ENCODE measurements around the gene PSMC4. TPM values are rescaled to one million over a fixed set of nuclear protein-coding genes. Genes with fewer than 3 reads are reported as not detected.
A peak's percentile ranks its signal among the peaks of the same experiment; 100 is the strongest.
"Not testable (repeated sequence)": the region's sequence is repeated elsewhere in the genome, so short reads cannot be mapped to it uniquely, and the experiment has no call there.

PSMC4 gene
- total RNA-seq, 1 donor from 2014 or later: 64.8 TPM

- ATAC-seq (ENCODE audit: poor library complexity) (peak; percentile 71), DNase-seq (no peak)
- intact Hi-C loops (cut with DNase I): no loop called here
Measured at GRCh38 chr19:39941615-39942365, 29.2 kb upstream of the PSMC4 start.

GRCh38 chr19:39942366-39942730 lies 28.6 kb upstream of the PSMC4 start:
- DNase-seq (no peak), ATAC-seq (ENCODE audit: poor library complexity) (no peak)
- intact Hi-C loops (cut with DNase I): no loop called here

GRCh38 chr19:39943586-39943985 lies 27.4 kb upstream of the PSMC4 start:
- intact Hi-C loops (cut with DNase I): no loop called here
- ATAC-seq (ENCODE audit: poor library complexity): no peak
- no peak for DNase-seq

- no peak for ATAC-seq (ENCODE audit: poor library complexity)
- intact Hi-C loops (cut with DNase I): no loop called here
- no peak for DNase-seq
Measured at GRCh38 chr19:39946532-39946931, 24.4 kb upstream of the PSMC4 start.

- no peak for ATAC-seq (ENCODE audit: poor library complexity)
- intact Hi-C loops (cut with DNase I): no loop called here
- no peak for DNase-seq
Measured at GRCh38 chr19:39949026-39949747, 21.8 kb upstream of the PSMC4 start.

- DNase-seq (no peak), ATAC-seq (ENCODE audit: poor library complexity) (no peak)
- intact Hi-C loops (cut with DNase I): no loop called here
Measured at GRCh38 chr19:39951065-39951650, 19.8 kb upstream of the PSMC4 start.

- no peak for ATAC-seq (ENCODE audit: poor library complexity)
- no peak for DNase-seq
- intact Hi-C loops (cut with DNase I): no loop called here
Measured at GRCh38 chr19:39951686-39952085, 19.3 kb upstream of the PSMC4 start.

GRCh38 chr19:39953915-39954314 lies 17.1 kb upstream of the PSMC4 start:
- DNase-seq: no peak
- intact Hi-C loops (cut with DNase I): no loop called here
- no peak for ATAC-seq (ENCODE audit: poor library complexity)

- DNase-seq; ATAC-seq (ENCODE audit: poor library complexity); intact Hi-C loops (cut with DNase I): not testable (repeated sequence)
Measured at GRCh38 chr19:39957886-39958285, 13.1 kb upstream of the PSMC4 start.

- DNase-seq; ATAC-seq (ENCODE audit: poor library complexity); intact Hi-C loops (cut with DNase I): not testable (repeated sequence)
Measured at GRCh38 chr19:39958942-39959341, 12.0 kb upstream of the PSMC4 start.

- DNase-seq; intact Hi-C loops (cut with DNase I); ATAC-seq (ENCODE audit: poor library complexity): not testable (repeated sequence)
Measured at GRCh38 chr19:39959407-39959806, 11.6 kb upstream of the PSMC4 start.

- ATAC-seq (ENCODE audit: poor library complexity): no peak
- DNase-seq: no peak
- intact Hi-C loops (cut with DNase I): loop anchor here (10.0 kb wide), 1 partner anchor 169 kb away; no protein-coding TSS in a partner anchor
Measured at GRCh38 chr19:39963898-39964297, 7.1 kb upstream of the PSMC4 start.

GRCh38 chr19:39966617-39967016 lies 4.3 kb upstream of the PSMC4 start:
- DNase-seq: no peak
- ATAC-seq (ENCODE audit: poor library complexity): no peak
- intact Hi-C loops (cut with DNase I): loop anchor here (10.0 kb wide), 1 partner anchor 172 kb away; no protein-coding TSS in a partner anchor

GRCh38 chr19:39967561-39967960 lies 3.4 kb upstream of the PSMC4 start:
- ATAC-seq (ENCODE audit: poor library complexity) (no peak), DNase-seq (no peak)
- intact Hi-C loops (cut with DNase I): loop anchor here (10.0 kb wide), 1 partner anchor 173 kb away; no protein-coding TSS in a partner anchor

GRCh38 chr19:39968789-39969188 lies 2.2 kb upstream of the PSMC4 start:
- intact Hi-C loops (cut with DNase I): loop anchor here (10.0 kb wide), 1 partner anchor 174 kb away; no protein-coding TSS in a partner anchor
- ATAC-seq (ENCODE audit: poor library complexity) (no peak), DNase-seq (no peak)

- ATAC-seq (ENCODE audit: poor library complexity): no peak
- DNase-seq: no peak
- intact Hi-C loops (cut with DNase I): loop anchor here (10.0 kb wide), 1 partner anchor 174 kb away; no protein-coding TSS in a partner anchor
Measured at GRCh38 chr19:39969266-39969665, 1.7 kb upstream of the PSMC4 start.

- DNase-seq: no peak
- ATAC-seq (ENCODE audit: poor library complexity): no peak
- intact Hi-C loops (cut with DNase I): loop anchor here (10.0 kb wide), 2 partner anchors 155 to 175 kb away; no protein-coding TSS in a partner anchor
Measured at GRCh38 chr19:39969681-39970424, 1.1 kb upstream of the PSMC4 start.

GRCh38 chr19:39970425-39970674 lies 615 bp upstream of the PSMC4 start:
- DNase-seq: no peak
- intact Hi-C loops (cut with DNase I): loop anchor here (10.0 kb wide), 1 partner anchor 156 kb away; no protein-coding TSS in a partner anchor
- peak; percentile 30 for ATAC-seq (ENCODE audit: poor library complexity)
